ENCODE results near the gene SLC25A42.

DNA sequence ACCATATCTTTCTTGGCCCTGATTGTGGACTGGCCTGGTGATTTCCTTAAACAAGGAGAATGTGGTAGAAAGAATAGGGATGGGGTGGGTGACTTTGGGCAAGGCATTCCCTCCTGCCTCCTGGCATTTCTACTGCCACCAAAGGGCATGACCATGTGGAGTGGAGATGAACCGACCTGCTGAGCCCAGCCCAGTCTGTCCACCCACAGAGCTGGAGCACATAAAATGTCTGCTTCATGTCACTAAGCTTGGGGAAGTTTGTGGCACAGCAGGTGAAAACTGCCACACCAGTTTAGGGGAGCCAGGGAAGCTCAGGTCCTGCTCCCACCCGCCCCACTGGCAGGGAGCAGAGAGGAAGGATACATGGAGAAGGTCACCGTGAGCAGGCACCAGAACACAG is 68.2 kb downstream of the SLC25A42 start:
- TF ChIP-seq, protein P1, sequence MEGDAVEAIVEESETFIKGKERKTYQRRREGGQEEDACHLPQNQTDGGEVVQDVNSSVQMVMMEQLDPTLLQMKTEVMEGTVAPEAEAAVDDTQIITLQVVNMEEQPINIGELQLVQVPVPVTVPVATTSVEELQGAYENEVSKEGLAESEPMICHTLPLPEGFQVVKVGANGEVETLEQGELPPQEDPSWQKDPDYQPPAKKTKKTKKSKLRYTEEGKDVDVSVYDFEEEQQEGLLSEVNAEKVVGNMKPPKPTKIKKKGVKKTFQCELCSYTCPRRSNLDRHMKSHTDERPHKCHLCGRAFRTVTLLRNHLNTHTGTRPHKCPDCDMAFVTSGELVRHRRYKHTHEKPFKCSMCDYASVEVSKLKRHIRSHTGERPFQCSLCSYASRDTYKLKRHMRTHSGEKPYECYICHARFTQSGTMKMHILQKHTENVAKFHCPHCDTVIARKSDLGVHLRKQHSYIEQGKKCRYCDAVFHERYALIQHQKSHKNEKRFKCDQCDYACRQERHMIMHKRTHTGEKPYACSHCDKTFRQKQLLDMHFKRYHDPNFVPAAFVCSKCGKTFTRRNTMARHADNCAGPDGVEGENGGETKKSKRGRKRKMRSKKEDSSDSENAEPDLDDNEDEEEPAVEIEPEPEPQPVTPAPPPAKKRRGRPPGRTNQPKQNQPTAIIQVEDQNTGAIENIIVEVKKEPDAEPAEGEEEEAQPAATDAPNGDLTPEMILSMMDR (IDR thresholded peaks at IDR 0.05): no peak
- no peak for TF ChIP-seq POLR2A (IDR thresholded peaks at IDR 0.05)
